IMR-90 (cell line): Measurements from ENCODE around the gene TRIM66. TPM values are rescaled to one million over a fixed set of nuclear protein-coding genes. Genes with fewer than 3 reads are reported as not detected.

Source experiments
- ATAC-seq: fragments of 200-7000 bp; cut with Tn5 transposase; 2 replicates; pipeline ENCODE4 v1.9.1; 2020; ENCODE audit warnings: low read depth, mild to moderate bottlenecking, moderate library complexity
- BruUV-seq: library from RNA; stranded (reverse); fragments of 400-500 nt; replicated peaks from 2 replicates; lab custom pipeline; 2021; lab: Mats Ljungman, UMichigan
- CTCF ChIA-PET: fragments of 300-600 bp; formaldehyde crosslinking; extraction: SDS; loops from one replicate; lab custom pipeline; 2021; ENCODE audit warnings: antibody characterized with exemption; lab: Yijun Ruan, JAX
- POLR2A ChIA-PET: fragments of 300-600 bp; sonication (Branson Sonifier 250); formaldehyde crosslinking; loops from one replicate; lab custom pipeline; 2022; ENCODE audit warnings: antibody characterized with exemption; ENCODE audit not compliant: unreplicated experiment; lab: Charles Lee
- DNase-seq: peaks from one replicate; pipeline ENCODE4 v3.0.0; 2013
- H2AFZ ChIP-seq: replicated peaks from 2 replicates; pipeline ENCODE3; 2013; ENCODE audit warnings: low read length, mild to moderate bottlenecking; ENCODE audit not compliant: poor library complexity
- H2AK5ac ChIP-seq: 2 replicates; pipeline ENCODE4 v1.6.1; 2013; ENCODE audit warnings: low read depth, low read length, inconsistent platforms
- H2AK9ac ChIP-seq: replicated peaks from 2 replicates; pipeline ENCODE3; 2013; ENCODE audit warnings: mild to moderate bottlenecking, low read depth, low read length, moderate library complexity; ENCODE audit not compliant: poor library complexity
- H2BK120ac ChIP-seq: 2 replicates; pipeline ENCODE4 v1.6.1; 2013; ENCODE audit warnings: low read depth, low read length, inconsistent platforms
- H2BK15ac ChIP-seq: 3 replicates; pipeline ENCODE4 v1.6.1; 2013; ENCODE audit warnings: low read depth, low read length, inconsistent platforms
- H2BK20ac ChIP-seq: 2 replicates; pipeline ENCODE4 v1.6.1; 2013; ENCODE audit warnings: low read depth, mild to moderate bottlenecking, inconsistent platforms, low read length, moderate library complexity
- H2BK5ac ChIP-seq: 2 replicates; pipeline ENCODE4 v1.6.1; 2013; ENCODE audit warnings: mild to moderate bottlenecking, low read depth, low read length, inconsistent platforms; ENCODE audit not compliant: poor library complexity, severe bottlenecking
- H3K14ac ChIP-seq: replicated peaks from 2 replicates; pipeline ENCODE4 v1.6.1; 2013; ENCODE audit warnings: low read depth, low read length, inconsistent platforms
- H3K18ac ChIP-seq: 2 replicates; pipeline ENCODE4 v1.6.1; 2013; ENCODE audit warnings: low read depth, low read length, control low read depth
- H3K23ac ChIP-seq: 2 replicates; pipeline ENCODE4 v1.6.1; 2013; ENCODE audit warnings: low read depth, low read length, inconsistent platforms
- H3K27ac ChIP-seq: 2 replicates; pipeline ENCODE4 v1.5.1; 2013; ENCODE audit warnings: mild to moderate bottlenecking, control low read depth, low read length; ENCODE audit not compliant: insufficient read depth
- H3K27me3 ChIP-seq: 2 replicates; pipeline ENCODE4 v1.6.1; 2013; ENCODE audit warnings: low read length; ENCODE audit not compliant: control insufficient read depth, insufficient read depth
- H3K36me3 ChIP-seq: 2 replicates; pipeline ENCODE4 v1.6.1; 2013; ENCODE audit warnings: low read length, mixed read lengths; ENCODE audit not compliant: control insufficient read depth, insufficient read depth
- H3K4ac ChIP-seq: 2 replicates; pipeline ENCODE4 v1.6.1; 2013; ENCODE audit warnings: low read depth, low read length, inconsistent platforms
- H3K4me1 ChIP-seq: 2 replicates; pipeline ENCODE4 v1.6.1; 2013; ENCODE audit warnings: low read length, mixed read lengths; ENCODE audit not compliant: control insufficient read depth, insufficient read depth
- H3K4me2 ChIP-seq: 2 replicates; pipeline ENCODE4 v1.6.1; 2013; ENCODE audit warnings: low read depth, mild to moderate bottlenecking, control low read depth, low read length, moderate library complexity
- H3K4me3 ChIP-seq: 2 replicates; pipeline ENCODE4 v1.5.1; 2013; ENCODE audit warnings: low read depth, mild to moderate bottlenecking, control low read depth, low read length, moderate library complexity; ENCODE audit not compliant: insufficient read depth
- H3K56ac ChIP-seq: 2 replicates; pipeline ENCODE4 v1.6.1; 2013; ENCODE audit warnings: low read length, inconsistent platforms; ENCODE audit not compliant: insufficient read depth; ENCODE audit errors: extremely low read depth
- H3K79me1 ChIP-seq, 2 experiments: 2 replicates each; pipeline ENCODE4 v1.6.1; 2013; ENCODE audit warnings: low read length in 2 of 2, inconsistent platforms in 1 of 2, low read depth in 1 of 2
- H3K9ac ChIP-seq: 2 replicates; pipeline ENCODE4 v1.6.1; 2013; ENCODE audit warnings: low read depth, low read length, control low read depth
- H3K9me1 ChIP-seq: 2 replicates; pipeline ENCODE4 v1.6.1; 2013; ENCODE audit warnings: low read length, inconsistent platforms; ENCODE audit not compliant: insufficient read depth
- H3K9me3 ChIP-seq: 2 replicates; pipeline ENCODE4 v1.6.1; 2013; ENCODE audit warnings: low read length; ENCODE audit not compliant: control insufficient read depth, insufficient read depth
- H4K20me1 ChIP-seq: 2 replicates; pipeline ENCODE4 v1.6.1; 2013; ENCODE audit warnings: low read length, inconsistent platforms; ENCODE audit not compliant: insufficient read depth
- H4K5ac ChIP-seq: 2 replicates; pipeline ENCODE4 v1.6.1; 2013; ENCODE audit warnings: mild to moderate bottlenecking, low read depth, low read length, control low read depth
- H4K8ac ChIP-seq, 2 experiments: 2 replicates each; pipeline ENCODE4 v1.6.1; 2013; ENCODE audit warnings: low read depth in 2 of 2, low read length in 2 of 2, control low read depth in 1 of 2, inconsistent platforms in 1 of 2
- H4K91ac ChIP-seq: 2 replicates; pipeline ENCODE4 v1.6.1; 2013; ENCODE audit warnings: low read depth, low read length, inconsistent platforms; ENCODE audit not compliant: insufficient read depth
- BHLHE40 ChIP-seq: fragments of 150-350 bp; IDR thresholded peaks from 2 replicates; pipeline ENCODE4 v1.6.1; 2016; ENCODE audit warnings: mild to moderate bottlenecking, low read depth, low read length
- CHD1 ChIP-seq: IDR thresholded peaks from 2 replicates; pipeline ENCODE4 v1.6.1; 2012; ENCODE audit warnings: low read depth, low read length, improper control_type of control experiment
- RFX5 ChIP-seq: IDR thresholded peaks from 2 replicates; pipeline ENCODE4 v1.8.0; 2012; ENCODE audit warnings: low read depth, mild to moderate bottlenecking, low read length, moderate library complexity
- WGBS, 2 experiments: methylation state at CpG; one replicate each; pipeline versions ENCODE4 v1.1.5 to v1.1.7; 2013; ENCODE audit warnings: missing lambda C conversion rate in 2 of 2; ENCODE audit not compliant: insufficient read length in 1 of 2; ENCODE audit errors: extremely low coverage in 2 of 2; 5-methylcytosine and 5-hydroxymethylcytosine counted together
- dilution Hi-C: fragments of 300-500 bp; cut with HindIII; formaldehyde crosslinking; loops from one replicate; pipeline ENCODE4 v1.14.3; 2018; ENCODE audit warnings: low sequenced_read_pairs; ENCODE audit not compliant: unreplicated experiment
- in situ Hi-C: fragments of 300-500 bp; cut with MboI; formaldehyde crosslinking; loops from 3 replicates; pipeline ENCODE4 v1.14.3; 2019; ENCODE audit warnings: low sequenced_read_pairs, inconsistent platforms, mixed read lengths
- intact Hi-C: fragments of 100-400 bp; cut with micrococcal nuclease; formaldehyde crosslinking; loops from 2 replicates; pipeline ENCODE4 v1.10.0; 2022
- polyA plus RNA-seq, 3 experiments: library from polyadenylated mRNA; depleted of rRNA; stranded (reverse); fragments of >200 nt; gene quantifications; 2 replicates each; pipeline ENCODE4 v1.2.3, GENCODE V29; 2012; ENCODE audit warnings: low replicate concordance in 1 of 3
- total RNA-seq: library from RNA; depleted of rRNA; stranded (reverse); fragments of >200 nt; gene quantifications from 2 replicates; pipeline ENCODE4 v1.2.3, GENCODE V29; 2012

Gene TRIM66
- total and polyA plus RNA-seq, 2 of the 4 experiments (the other 2 are of a cell fraction) = 4.4 to 5.0 TPM

- CTCF ChIA-PET = interaction anchor here (1.4 kb wide), 1 partner anchor 30 kb away, joined by 4 read pairs; no protein-coding TSS in a partner anchor
- in situ Hi-C loops = loop anchor here (25.0 kb wide), 1 partner anchor 448 kb away; no protein-coding TSS in a partner anchor
Measured at GRCh38 chr11:8689726-8690255, 7.3 kb upstream of the TRIM66 start.

More at GRCh38 chr11:8689726-8690255, 7.3 kb upstream of the TRIM66 start:
- Histone ChIP-seq H3K9me1 (no peaks in the 10 kb centered on the region; the same call in 1 of the 2 replicates), H3K9me3 (no peaks in the 10 kb centered on the region), H4K8ac (peak overlapping the region; percentile 2 to 74; a peak in 1 of 4 replicates), H3K27me3 (no peaks in the 10 kb centered on the region), H3K4me3 (no peak overlapping the region), H2AK9ac (no peak overlapping the region), H2BK120ac (no peak overlapping the region), H3K4me2 (no peak overlapping the region), H3K4me1 (peaks cover 4% of the 10 kb centered on the region; the same call in 1 of the 2 replicates), H3K18ac (no peak overlapping the region), H3K9ac (no peak overlapping the region), H3K27ac (no peak overlapping the region), H3K79me1 (peaks cover 23 to 48% of the 10 kb centered on the region in 2 experiments), H3K4ac (no peak overlapping the region), H3K14ac (no peak overlapping the region), H2BK15ac (no peak overlapping the region), H4K20me1 (peaks cover 14% of the 10 kb centered on the region; the same call in 1 of the 2 replicates), H2BK20ac (no peak overlapping the region), H2AFZ (no peak overlapping the region), H4K91ac (no peak overlapping the region), H3K56ac (no peak overlapping the region), H3K36me3 (peaks cover 50% of the 10 kb centered on the region), H2BK5ac (peak overlapping the region; percentile 36), H3K23ac (no peak overlapping the region), H4K5ac (no peak overlapping the region), H2AK5ac (no peak overlapping the region)
- POLR2A ChIA-PET = no interaction called here
- dilution Hi-C loops = no loop called here
- no CpG with 5 or more reads among the region's 8 CpGs for WGBS, 2 experiments
- BruUV-seq = no TSS peak
- TF ChIP-seq BHLHE40 (no peak), RFX5 (no peak), CHD1 (no peak)
- intact Hi-C loops = loop anchor here (1.0 to 10.0 kb wide), 7 partner anchors 29 to 465 kb away; partner anchors contain the start of gene AKIP1
- ATAC-seq (no peak), DNase-seq (peak; percentile 38)
